NCI-H446 treated with DMSO at 0.1 percent for 48 hours (cell line): Measurements from ENCODE around the gene CTTNBP2NL.
A peak's percentile ranks its signal among the peaks of the same experiment; 100 is the strongest.
"Not testable (repeated sequence)": the region's sequence is repeated elsewhere in the genome, so short reads cannot be mapped to it uniquely, and the experiment has no call there.

Experiments used
- DNase-seq: peaks from one replicate; lab custom pipeline; 2025; lab: John Stamatoyannopoulos, UW

Gene CTTNBP2NL

GRCh38 chr1:112464501-112464900 is 68.5 kb downstream of the CTTNBP2NL start:
- no peak for DNase-seq

- DNase-seq = no peak
Measured at GRCh38 chr1:112465122-112465521, 69.1 kb downstream of the CTTNBP2NL start.

GRCh38 chr1:112466078-112466660 is 70.2 kb downstream of the CTTNBP2NL start:
- DNase-seq = peak; percentile 68

- DNase-seq = not testable (repeated sequence)
Measured at GRCh38 chr1:112470324-112470723, 74.3 kb downstream of the CTTNBP2NL start.

GRCh38 chr1:112470966-112471365 is 75.0 kb downstream of the CTTNBP2NL start:
- DNase-seq = no peak

GRCh38 chr1:112472142-112472541 is 76.1 kb downstream of the CTTNBP2NL start:
- no peak for DNase-seq

GRCh38 chr1:112477550-112477949 is 81.5 kb downstream of the CTTNBP2NL start:
- DNase-seq = no peak

- DNase-seq = no peak
Measured at GRCh38 chr1:112478314-112478713, 82.3 kb downstream of the CTTNBP2NL start.

GRCh38 chr1:112486063-112486462 is 90.0 kb downstream of the CTTNBP2NL start:
- not testable (repeated sequence) for DNase-seq

GRCh38 chr1:112487686-112488085 is 91.7 kb downstream of the CTTNBP2NL start:
- DNase-seq = not testable (repeated sequence)

- DNase-seq = no peak
Measured at GRCh38 chr1:112488141-112488540, 92.1 kb downstream of the CTTNBP2NL start.

GRCh38 chr1:112492076-112492475 is 96.1 kb downstream of the CTTNBP2NL start:
- DNase-seq = no peak

- DNase-seq = no peak
Measured at GRCh38 chr1:112493351-112493750, 97.3 kb downstream of the CTTNBP2NL start.

- DNase-seq = no peak
Measured at GRCh38 chr1:112496290-112496689, 100.3 kb downstream of the CTTNBP2NL start.

GRCh38 chr1:112501810-112502641 is 106.0 kb downstream of the CTTNBP2NL start:
- DNase-seq = peak; percentile 11

- no peak for DNase-seq
Measured at GRCh38 chr1:112502826-112503225, 106.8 kb downstream of the CTTNBP2NL start.

GRCh38 chr1:112504001-112504660 is 108.1 kb downstream of the CTTNBP2NL start:
- DNase-seq = no peak

- no peak for DNase-seq
Measured at GRCh38 chr1:112504661-112505399, 108.8 kb downstream of the CTTNBP2NL start.

- no peak for DNase-seq
Measured at GRCh38 chr1:112505400-112505785, 109.4 kb downstream of the CTTNBP2NL start.

GRCh38 chr1:112505878-112506277 is 109.9 kb downstream of the CTTNBP2NL start:
- no peak for DNase-seq

GRCh38 chr1:112506306-112506705 is 110.3 kb downstream of the CTTNBP2NL start:
- DNase-seq = no peak

- DNase-seq = no peak
Measured at GRCh38 chr1:112506731-112507130, 110.7 kb downstream of the CTTNBP2NL start.
